ENCODE measurements around the gene NOP58.
"Not testable (repeated sequence)": the region's sequence is repeated elsewhere in the genome, so short reads cannot be mapped to it uniquely, and the experiment has no call there.

NOP58 gene

DNA sequence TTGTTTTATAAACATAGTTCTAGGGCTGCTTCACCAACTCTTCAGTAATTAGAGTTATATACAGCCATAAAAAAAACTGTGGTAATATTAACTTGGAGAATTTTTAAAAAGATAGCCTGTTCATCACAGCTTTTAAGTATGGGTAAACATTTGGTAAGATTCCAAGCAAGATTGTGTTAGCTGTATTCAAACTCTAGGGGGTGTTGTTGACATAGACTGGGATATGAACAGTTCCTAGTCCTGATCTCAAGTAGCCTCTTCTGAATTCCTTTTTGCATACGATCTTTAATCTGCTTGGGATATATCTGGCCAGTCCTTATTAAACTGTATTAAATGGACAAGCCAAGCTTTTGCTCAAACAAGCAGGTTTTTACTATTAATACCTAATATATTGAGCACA, 13.4 kb downstream of the NOP58 start:
- Mint-ChIP-seq H3K36me3 (ENCODE audit: low read depth) (peaks cover 67% of the 10 kb centered on the region), H3K4me3 (no peak overlapping the region), H3K4me1 (peaks cover 49% of the 10 kb centered on the region), H3K9me3 (no peaks in the 10 kb centered on the region), H3K27ac (peak overlapping the region; percentile 85), H3K27me3 (no peaks in the 10 kb centered on the region)
- ATAC-seq (no peak), DNase-seq (no peak)

GRCh38 chr2:202286595-202286994, 21.0 kb downstream of the NOP58 start:
- Mint-ChIP-seq H3K4me3 (no peak overlapping the region), H3K4me1 (peaks cover 11% of the 10 kb centered on the region), H3K36me3 (ENCODE audit: low read depth) (peaks cover 74% of the 10 kb centered on the region), H3K27me3 (no peaks in the 10 kb centered on the region), H3K27ac (no peak overlapping the region), H3K9me3 (no peaks in the 10 kb centered on the region)
- ATAC-seq (no peak), DNase-seq (no peak)

DNA sequence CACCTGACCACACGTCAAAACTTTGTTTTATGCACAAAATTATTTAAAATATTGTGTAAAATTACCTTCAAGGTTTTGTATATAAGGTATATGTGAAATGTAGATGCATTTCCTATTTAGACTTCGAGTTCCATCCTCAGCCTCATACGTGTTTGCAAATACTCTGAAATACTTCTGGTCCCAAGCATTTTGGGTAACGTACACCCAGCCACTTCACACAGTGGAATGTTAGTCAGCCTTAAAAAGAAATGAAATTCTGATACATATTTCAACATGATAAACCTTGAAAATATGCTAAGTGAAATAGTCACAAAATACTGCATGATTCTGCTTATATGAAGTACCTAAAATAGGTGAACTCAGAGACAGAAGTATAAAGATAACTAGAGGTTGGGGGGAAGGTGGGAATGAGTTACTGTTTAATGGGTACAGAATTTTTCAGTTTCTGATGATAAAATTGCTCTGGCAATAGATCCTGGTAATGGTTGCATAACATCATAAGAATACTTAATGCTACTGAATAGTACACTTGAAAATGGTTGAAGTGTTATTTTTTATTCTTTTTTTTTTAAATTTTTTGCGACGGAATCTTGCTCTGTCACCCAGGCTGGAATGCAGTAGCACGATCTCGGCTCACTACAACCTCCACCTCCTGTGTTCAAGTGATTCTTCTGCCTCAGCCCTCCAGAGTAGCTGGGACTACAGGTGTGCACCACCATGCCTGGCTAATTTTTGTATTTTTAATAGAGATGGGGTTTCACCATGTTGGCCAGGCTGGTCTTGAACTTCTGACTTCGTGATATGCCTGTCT, 24.0 kb downstream of the NOP58 start:
- peaks cover 67% of the 10 kb centered on the region for H3K36me3 Mint-ChIP-seq (ENCODE audit: low read depth)
- DNase-seq: no peak
- no peak for ATAC-seq
- no peak overlapping the region for H3K4me3 Mint-ChIP-seq
- H3K9me3 Mint-ChIP-seq: no peaks in the 10 kb centered on the region
- H3K27ac Mint-ChIP-seq: no peak overlapping the region
- H3K4me1 Mint-ChIP-seq: peaks cover 25% of the 10 kb centered on the region
- H3K27me3 Mint-ChIP-seq: no peaks in the 10 kb centered on the region

GRCh38 chr2:202290316-202290715, 24.8 kb downstream of the NOP58 start:
- peaks cover 66% of the 10 kb centered on the region for H3K36me3 Mint-ChIP-seq (ENCODE audit: low read depth)
- H3K27ac Mint-ChIP-seq: no peak overlapping the region
- DNase-seq: no peak
- H3K4me3 Mint-ChIP-seq: no peak overlapping the region
- no peaks in the 10 kb centered on the region for H3K27me3 Mint-ChIP-seq
- peaks cover 30% of the 10 kb centered on the region for H3K4me1 Mint-ChIP-seq
- ATAC-seq: no peak
- H3K9me3 Mint-ChIP-seq: no peaks in the 10 kb centered on the region

GRCh38 chr2:202290970-202291369, 25.4 kb downstream of the NOP58 start:
- Mint-ChIP-seq H3K27ac (peak overlapping the region; percentile 72), H3K36me3 (ENCODE audit: low read depth) (peaks cover 67% of the 10 kb centered on the region), H3K9me3 (no peaks in the 10 kb centered on the region), H3K4me3 (no peak overlapping the region), H3K27me3 (no peaks in the 10 kb centered on the region), H3K4me1 (peaks cover 34% of the 10 kb centered on the region)
- DNase-seq (no peak), ATAC-seq (no peak)

DNA sequence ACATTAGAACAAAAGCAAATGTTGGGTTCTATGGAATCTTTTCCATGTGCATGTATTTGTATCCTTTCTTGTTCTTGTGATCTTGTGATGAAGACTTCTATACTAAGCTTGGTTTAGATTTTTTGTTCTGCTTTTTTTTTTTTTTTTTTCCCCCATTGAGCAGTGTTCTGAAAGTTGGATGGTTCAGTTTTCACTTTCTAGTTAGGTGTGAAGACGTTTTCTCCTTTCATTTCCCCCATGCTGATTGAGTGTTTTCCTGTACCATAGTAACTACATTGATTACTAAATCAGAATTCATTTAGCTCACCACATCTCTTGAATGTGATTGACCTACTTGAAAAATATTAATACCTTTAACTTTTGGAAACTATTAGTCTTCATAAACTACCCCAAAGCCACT, 34.1 kb downstream of the NOP58 start:
- peak; percentile 62 for ATAC-seq

GRCh38 chr2:202306034-202306433, 40.5 kb downstream of the NOP58 start:
- Mint-ChIP-seq H3K4me3 (no peak overlapping the region), H3K4me1 (peaks cover 7% of the 10 kb centered on the region), H3K36me3 (ENCODE audit: low read depth) (peaks cover 67% of the 10 kb centered on the region), H3K27ac (no peak overlapping the region), H3K9me3 (no peaks in the 10 kb centered on the region), H3K27me3 (no peaks in the 10 kb centered on the region)
- DNase-seq (no peak), ATAC-seq (no peak)

More for the DNA sequence above, 34.1 kb downstream of the NOP58 start:
- Mint-ChIP-seq H3K4me3 (no peak overlapping the region), H3K4me1 (peaks cover 42% of the 10 kb centered on the region), H3K27ac (peak overlapping the region; percentile 43), H3K27me3 (no peaks in the 10 kb centered on the region), H3K36me3 (ENCODE audit: low read depth) (peaks cover 89% of the 10 kb centered on the region), H3K9me3 (no peaks in the 10 kb centered on the region)
- DNase-seq: no peak

DNA sequence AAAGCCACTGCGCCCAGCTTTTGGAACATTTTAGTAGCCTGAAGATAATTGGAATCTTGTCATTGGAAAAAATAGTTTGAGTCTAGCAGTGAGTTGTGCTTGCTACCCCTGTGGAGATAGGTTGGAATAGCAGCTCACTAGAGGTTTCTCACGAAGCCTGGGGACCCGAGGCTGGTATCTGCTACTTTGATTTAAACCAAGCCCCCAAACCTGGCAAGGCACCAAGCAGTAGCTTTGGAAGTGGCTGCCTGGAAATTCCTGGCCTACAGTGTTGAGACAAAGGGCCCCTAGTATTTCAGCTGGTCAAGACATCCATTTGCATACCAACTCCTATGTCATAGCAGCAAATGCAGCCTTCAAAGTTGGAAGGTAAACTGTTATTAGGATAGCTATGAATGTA, 42.1 kb downstream of the NOP58 start:
- Mint-ChIP-seq H3K4me3 (no peak overlapping the region), H3K27me3 (no peaks in the 10 kb centered on the region), H3K9me3 (no peaks in the 10 kb centered on the region), H3K4me1 (peaks cover under 1% of the 10 kb centered on the region), H3K27ac (no peak overlapping the region), H3K36me3 (ENCODE audit: low read depth) (peaks cover 55% of the 10 kb centered on the region)
- DNase-seq (no peak), ATAC-seq (no peak)

GRCh38 chr2:202311823-202312388, 46.3 kb downstream of the NOP58 start:
- H3K4me3 Mint-ChIP-seq: no peak overlapping the region
- no peaks in the 10 kb centered on the region for H3K9me3 Mint-ChIP-seq
- peaks cover 16% of the 10 kb centered on the region for H3K36me3 Mint-ChIP-seq (ENCODE audit: low read depth)
- H3K27ac Mint-ChIP-seq: no peak overlapping the region
- no peaks in the 10 kb centered on the region for H3K4me1 Mint-ChIP-seq
- peak; percentile 15 for ATAC-seq
- no peak for DNase-seq
- no peaks in the 10 kb centered on the region for H3K27me3 Mint-ChIP-seq

DNA sequence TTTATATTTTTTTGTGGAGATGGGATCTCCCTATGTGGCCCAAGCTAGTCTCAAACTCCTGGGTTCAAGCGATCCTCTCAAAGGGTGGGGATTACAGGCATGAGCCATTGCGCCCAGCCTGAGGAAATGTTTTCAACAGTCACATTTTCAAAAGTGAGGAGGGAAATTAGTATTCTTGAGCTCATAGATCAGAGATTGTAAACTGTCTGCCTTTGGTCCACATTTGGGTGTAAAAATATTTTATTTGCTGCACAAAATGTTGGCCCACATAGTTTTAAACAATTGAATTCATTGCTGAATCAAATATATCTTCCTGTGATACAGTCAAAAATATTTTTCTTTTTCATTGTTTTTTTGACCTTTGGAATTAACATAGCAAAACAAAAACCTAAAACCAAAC, 48.6 kb downstream of the NOP58 start:
- Mint-ChIP-seq H3K4me3 (no peak overlapping the region), H3K4me1 (no peaks in the 10 kb centered on the region), H3K36me3 (ENCODE audit: low read depth) (peaks cover 7% of the 10 kb centered on the region), H3K27me3 (no peaks in the 10 kb centered on the region), H3K27ac (no peak overlapping the region), H3K9me3 (no peaks in the 10 kb centered on the region)
- ATAC-seq (no peak), DNase-seq (no peak)

GRCh38 chr2:202317080-202317857, 51.7 kb downstream of the NOP58 start:
- DNase-seq (no peak), ATAC-seq (no peak)
- H3K36me3 Mint-ChIP-seq (ENCODE audit: low read depth): no peaks in the 10 kb centered on the region
- H3K9me3 Mint-ChIP-seq: no peaks in the 10 kb centered on the region
- no peak overlapping the region for H3K4me3 Mint-ChIP-seq
- H3K27ac Mint-ChIP-seq: no peak overlapping the region
- H3K27me3 Mint-ChIP-seq: no peaks in the 10 kb centered on the region
- no peaks in the 10 kb centered on the region for H3K4me1 Mint-ChIP-seq

DNA sequence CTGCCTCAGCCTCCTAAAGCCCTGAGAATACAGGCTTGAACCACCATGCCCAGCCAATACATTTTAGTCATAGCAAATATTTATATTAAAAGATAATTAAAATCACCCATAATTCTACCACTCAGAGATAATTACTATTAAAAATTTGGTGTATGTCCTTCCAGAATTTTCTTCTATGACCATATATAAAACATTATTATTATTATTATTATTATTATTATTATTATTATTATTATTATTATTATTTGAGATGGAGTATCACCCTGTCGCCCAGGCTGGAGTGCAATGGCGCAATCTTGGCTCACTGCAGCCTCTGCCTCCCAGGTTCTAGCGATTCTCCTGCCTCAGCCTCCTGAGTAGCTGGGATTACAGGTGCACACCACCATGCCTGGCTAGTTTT, 54.8 kb downstream of the NOP58 start:
- ATAC-seq: not testable (repeated sequence)

DNA sequence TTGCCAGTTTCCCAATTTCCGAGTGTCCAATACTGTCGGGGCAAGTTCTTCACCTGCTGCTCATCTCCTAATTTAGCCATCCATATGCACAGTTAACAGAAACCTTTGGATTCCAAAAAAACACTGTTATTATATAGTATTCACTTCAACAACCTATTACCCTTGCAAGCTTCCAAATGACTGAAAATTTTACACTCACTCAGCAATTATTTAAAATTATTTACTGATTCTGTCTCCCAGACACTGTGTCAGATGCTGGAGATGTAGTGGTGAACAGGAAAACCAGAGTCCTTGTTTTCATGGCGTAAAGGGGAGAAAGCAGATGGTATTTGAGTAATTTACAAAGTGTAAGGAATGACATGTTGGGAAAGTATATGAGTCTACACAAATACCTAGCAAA, 56.9 kb downstream of the NOP58 start:
- H3K4me1 Mint-ChIP-seq: no peaks in the 10 kb centered on the region
- H3K36me3 Mint-ChIP-seq (ENCODE audit: low read depth): no peaks in the 10 kb centered on the region
- H3K9me3 Mint-ChIP-seq: no peaks in the 10 kb centered on the region
- no peak overlapping the region for H3K27ac Mint-ChIP-seq
- H3K27me3 Mint-ChIP-seq: no peaks in the 10 kb centered on the region
- no peak for DNase-seq
- no peak for ATAC-seq
- no peak overlapping the region for H3K4me3 Mint-ChIP-seq

More for the DNA sequence above, 54.8 kb downstream of the NOP58 start:
- not testable (repeated sequence) for H3K4me1 Mint-ChIP-seq; H3K27ac Mint-ChIP-seq; H3K36me3 Mint-ChIP-seq (ENCODE audit: low read depth); H3K9me3 Mint-ChIP-seq; H3K27me3 Mint-ChIP-seq; H3K4me3 Mint-ChIP-seq; DNase-seq

- H3K4me3 Mint-ChIP-seq: no peak overlapping the region
- no peaks in the 10 kb centered on the region for H3K4me1 Mint-ChIP-seq
- no peak for ATAC-seq
- no peaks in the 10 kb centered on the region for H3K27me3 Mint-ChIP-seq
- no peaks in the 10 kb centered on the region for H3K9me3 Mint-ChIP-seq
- no peak for DNase-seq
- H3K27ac Mint-ChIP-seq: no peak overlapping the region
- H3K36me3 Mint-ChIP-seq (ENCODE audit: low read depth): no peaks in the 10 kb centered on the region
Observed at GRCh38 chr2:202327858-202328257, 62.3 kb downstream of the NOP58 start.
